K562 (cell line): ENCODE data around the gene FHDC1. TPM values are rescaled to one million over a fixed set of nuclear protein-coding genes. Genes with fewer than 3 reads are reported as not detected.

Experiments
- ATAC-seq: fragments of 200-7000 bp; cut with Tn5 transposase; 3 replicates; pipeline ENCODE4 v1.9.1; 2020; ENCODE audit warnings: moderate library complexity
- BruUV-seq: library from RNA; stranded (reverse); fragments of 400-500 nt; replicated peaks from 2 replicates; lab custom pipeline; 2021; lab: Mats Ljungman, UMichigan
- CTCF ChIA-PET: fragments of 300-600 bp; formaldehyde crosslinking; extraction: SDS; loops from one replicate; lab custom pipeline; 2021; ENCODE audit warnings: low intra/inter-chr PET ratio; lab: Yijun Ruan, JAX
- POLR2A ChIA-PET: fragments of 300-600, 350-650 bp; sonication (Branson Sonifier 250); formaldehyde crosslinking; extraction: SDS; loops from one replicate; lab custom pipeline; 2021; ENCODE audit warnings: antibody characterized with exemption, inconsistent platforms; lab: Yijun Ruan, JAX
- DNase-seq, 4 experiments: peaks; one replicate each; pipeline versions ENCODE4 v3.0.0 to v3.0.0-alpha.2; 2011 to 2018; ENCODE audit warnings: low spot score in 3 of 4, mixed read lengths in 3 of 4; ENCODE audit errors: extremely low read depth in 1 of 4
- FAIRE-seq: peaks from 2 replicates; lab custom pipeline; 2011; peaks lifted over from hg19 to GRCh38; lab: Jason Lieb, UNC
- H2AFZ ChIP-seq: 2 replicates; pipeline ENCODE4 v1.6.0; 2011; ENCODE audit warnings: low read depth, low read length, control low read depth, inconsistent platforms
- H3K27ac ChIP-seq: fragments of 200-600 bp; 3 replicates; pipeline ENCODE4 v1.8.0; 2011; ENCODE audit warnings: low read depth, mild to moderate bottlenecking, control low read depth, inconsistent platforms, low read length, moderate library complexity, mixed read lengths; ENCODE audit errors: extremely low read depth
- H3K27me3 ChIP-seq, 2 experiments: fragments of 300-600 bp in 1 of 2; 2 replicates in 1 of 2; 3 replicates in 1 of 2; pipeline versions ENCODE4 v1.6.0 to v1.8.0; 2011; ENCODE audit warnings: inconsistent platforms in 2 of 2, low read length in 2 of 2, mild to moderate bottlenecking in 1 of 2, mixed read lengths in 1 of 2, moderate library complexity in 1 of 2; ENCODE audit not compliant: control insufficient read depth in 2 of 2, insufficient read depth in 2 of 2
- H3K36me3 ChIP-seq: fragments of 300-600 bp; 3 replicates; pipeline ENCODE4 v1.8.0; 2011; ENCODE audit warnings: mild to moderate bottlenecking, low read length, inconsistent platforms; ENCODE audit not compliant: control insufficient read depth, insufficient read depth
- H3K4me1 ChIP-seq, 2 experiments: fragments of 200-600 bp in 1 of 2; replicated peaks in 1 of 2; 2 replicates in 1 of 2; 3 replicates in 1 of 2; pipeline versions ENCODE4 v1.5.1 to v1.8.0; 2011; ENCODE audit warnings: inconsistent platforms in 2 of 2, low read length in 2 of 2, mild to moderate bottlenecking in 1 of 2, mixed read lengths in 1 of 2, moderate library complexity in 1 of 2; ENCODE audit not compliant: control insufficient read depth in 2 of 2, insufficient read depth in 2 of 2
- H3K4me2 ChIP-seq: 2 replicates; pipeline ENCODE4 v1.6.1; 2011; ENCODE audit warnings: low read length, control low read depth, inconsistent platforms, mixed read lengths; ENCODE audit not compliant: insufficient read depth
- H3K4me3 ChIP-seq: fragments of 200-600 bp; sonication (generic), shearing (Covaris generic); 2 replicates; pipeline ENCODE4 v1.5.1; 2016; ENCODE audit warnings: control low read depth, inconsistent platforms
- H3K79me2 ChIP-seq: fragments of 200-600 bp; 3 replicates; pipeline ENCODE4 v1.8.0; 2011; ENCODE audit warnings: low read length, inconsistent platforms; ENCODE audit not compliant: control insufficient read depth, insufficient read depth
- H3K9ac ChIP-seq, 2 experiments: 2 replicates each; pipeline versions ENCODE4 v1.6.0 to v1.6.1; 2011; ENCODE audit warnings: low read depth in 2 of 2, low read length in 2 of 2, control low read depth in 1 of 2, inconsistent platforms in 1 of 2, mild to moderate bottlenecking in 1 of 2, mixed read lengths in 1 of 2; ENCODE audit not compliant: insufficient read depth in 1 of 2
- H3K9me1 ChIP-seq: one replicate; pipeline ENCODE4 v1.6.0; 2011; ENCODE audit warnings: inconsistent platforms, mild to moderate bottlenecking, low read length, moderate library complexity; ENCODE audit not compliant: control insufficient read depth, insufficient read depth
- H3K9me3 ChIP-seq: replicated peaks from 2 replicates; pipeline ENCODE4 v1.5.1; 2011; ENCODE audit warnings: low read depth, low read length, inconsistent platforms; ENCODE audit not compliant: control insufficient read depth, insufficient read depth
- H4K20me1 ChIP-seq: replicated peaks from 2 replicates; pipeline ENCODE4 v1.6.1; 2011; ENCODE audit warnings: low read length, inconsistent platforms, mixed read lengths; ENCODE audit not compliant: control insufficient read depth, insufficient read depth
- BRD9 ChIP-seq: fragments of 450-650 bp; IDR thresholded peaks from 2 replicates; pipeline ENCODE4 v1.6.1; 2018; ENCODE audit warnings: low read depth; ENCODE audit not compliant: partially characterized antibody
- CCNT2 ChIP-seq: IDR thresholded peaks from 2 replicates; pipeline ENCODE4 v1.6.1; 2011; ENCODE audit warnings: borderline replicate concordance, low read depth, mild to moderate bottlenecking, moderate library complexity, mixed read lengths, low read length; ENCODE audit not compliant: insufficient read length; ENCODE audit errors: extremely low read depth
- RBM14 ChIP-seq: fragments of 200-400 bp; formaldehyde crosslinking; IDR thresholded peaks from 2 replicates; pipeline ENCODE4 v1.6.1; 2018; ENCODE audit warnings: low read depth, mild to moderate bottlenecking, low read length, moderate library complexity, borderline replicate concordance; ENCODE audit not compliant: insufficient read depth
- TFE3 ChIP-seq: fragments of 450-650 bp; formaldehyde crosslinking; IDR thresholded peaks from 2 replicates; pipeline ENCODE4 v1.4.0; 2020; ENCODE audit warnings: mild to moderate bottlenecking, mixed read lengths
- TGIF2 ChIP-seq: sonication (generic); formaldehyde crosslinking; IDR thresholded peaks from 2 replicates; pipeline ENCODE4 v1.8.1; 2022; ENCODE audit warnings: mild to moderate bottlenecking, missing genetic modification reagents, moderate library complexity
- TOE1 ChIP-seq, 2 experiments: fragments of 450-650 bp in 1 of 2; sonication (generic) in 1 of 2; formaldehyde crosslinking in 1 of 2; IDR thresholded peaks; 2 replicates each; pipeline versions ENCODE4 v1.7.1 to v1.8.0; 2016 to 2022; ENCODE audit warnings: borderline replicate concordance in 2 of 2, mild to moderate bottlenecking in 2 of 2, antibody characterized with exemption in 1 of 2, inconsistent platforms in 1 of 2, low read depth in 1 of 2, missing genetic modification reagents in 1 of 2, moderate library complexity in 1 of 2
- ZNF253 ChIP-seq: fragments of 250-450 bp; sonication (Bioruptor Pico); conservative IDR thresholded peaks from 2 replicates; pipeline ENCODE4 v1.6.1; 2021; ENCODE audit warnings: mild to moderate bottlenecking
- WGBS: fragments of 100-300 bp; shearing (Covaris generic); methylation state at CpG from one replicate; pipeline ENCODE4 v1.1.6; 2016; ENCODE audit warnings: low coverage, mixed read lengths; ENCODE audit not compliant: insufficient coverage; ENCODE audit errors: missing lambda C conversion rate; 5-methylcytosine and 5-hydroxymethylcytosine counted together
- in situ Hi-C: fragments of 300-500 bp; cut with MboI; formaldehyde crosslinking; loops from 4 replicates; pipeline ENCODE4 v1.15.0; 2018; ENCODE audit warnings: inconsistent platforms, mixed read lengths
- intact Hi-C: fragments of 100-400 bp; cut with micrococcal nuclease; formaldehyde crosslinking; loops from 2 replicates; pipeline ENCODE4 v1.14.2; 2022
- polyA plus RNA-seq, 8 experiments: library from polyadenylated mRNA; depleted of rRNA in 4 of 8; stranded (reverse) in 5 of 8; unstranded in 3 of 8; fragments of >200 nt; fragmentation: Nextera tagmentation in 2 of 8; fragmentation: Illumina TruSeq in 1 of 8; extraction: Ambion mirVana in 2 of 8; extraction: Trizol in 1 of 8; gene quantifications; 2 replicates each; pipeline versions ENCODE4 v1.2.1 to v1.2.3, GENCODE V29; 2011 to 2014; ENCODE audit warnings: inconsistent platforms in 1 of 8, missing spikeins in 1 of 8
- total RNA-seq, 7 experiments: library from RNA; depleted of rRNA in 6 of 7; stranded (reverse); fragments of >200 nt in 6 of 7; fragmentation: Illumina TruSeq in 2 of 7; extraction: Trizol in 2 of 7; gene quantifications; 2 replicates each; pipeline versions ENCODE4 v1.2.1 to v1.2.3, GENCODE V29; 2011 to 2021; ENCODE audit warnings: low replicate concordance in 1 of 7

Gene FHDC1
- total and polyA plus RNA-seq, 9 of the 15 experiments (the other 6 are each of a cell fraction or from before 2014, with no cell fraction given): 0.01 to 0.43 (median 0.07) TPM

GRCh38 chr4:152972821-152973628 is 36.9 kb downstream of the FHDC1 start:
- ChIA-PET CTCF (no interaction called here), POLR2A (no interaction called here)
- Histone ChIP-seq H3K4me2 (no peak overlapping the region), H4K20me1 (no peaks in the 10 kb centered on the region; the same call in 1 of the 2 replicates), H3K27ac (no peak overlapping the region), H3K79me2 (no peaks in the 10 kb centered on the region), H3K36me3 (no peaks in the 10 kb centered on the region), H3K27me3 (peaks cover 27 to 66% of the 10 kb centered on the region in 2 experiments), H3K4me1 (peaks cover 0 to 9% of the 10 kb centered on the region in 2 experiments; a peak in 3 of 5 replicates), H3K4me3 (no peak overlapping the region), H2AFZ (no peak overlapping the region), H3K9me3 (no peaks in the 10 kb centered on the region; the same call in 1 of the 2 replicates), H3K9ac (no peak overlapping the region), H3K9me1 (no peaks in the 10 kb centered on the region)
- in situ Hi-C loops (no loop called here), intact Hi-C loops (no loop called here)
- FAIRE-seq (no peak), ATAC-seq (no peak), DNase-seq (no peak)
- BruUV-seq: no TSS peak
- 3% methylated on average over 11 of the region's 12 CpGs for WGBS
- TF ChIP-seq TFE3 (CRISPR knock-in tag) (no peak), BRD9 (no peak), TOE1 (IDR thresholded peaks at IDR 0.05; ENCODE audit: borderline replicate concordance) (no peak), TOE1 (CRISPR knock-in tag; IDR thresholded peaks at IDR 0.05; ENCODE audit: borderline replicate concordance, low read depth) (no peak), CCNT2 (no peak), RBM14 (no peak), ZNF253 (CRISPR knock-in tag) (no peak), TGIF2 (CRISPR knock-in tag) (no peak)
